ENCODE results near the gene SCGN.

The SCGN gene

DNA sequence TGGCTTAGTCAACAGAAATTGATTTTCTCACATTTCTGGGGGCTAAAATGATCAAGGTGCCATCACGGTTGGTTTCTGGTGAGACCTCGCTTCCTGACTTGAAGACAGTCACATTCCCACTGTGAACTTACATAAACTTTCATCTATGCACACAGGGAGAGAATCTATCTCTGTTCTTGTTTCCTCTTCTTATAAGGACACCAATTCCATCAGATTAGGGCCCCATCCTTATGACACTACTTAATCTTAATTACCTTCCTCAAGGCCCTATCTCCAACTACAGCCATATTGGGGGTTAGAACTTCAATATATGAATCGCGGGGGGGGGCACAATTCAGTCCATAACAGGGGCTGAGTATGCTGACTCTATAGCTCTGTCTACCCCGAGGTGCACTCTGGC lies 10.6 kb upstream of the SCGN start:
- no peak for DNase-seq

GRCh38 chr6:25641940-25642666 lies 9.9 kb upstream of the SCGN start:
- no peak for DNase-seq

- DNase-seq, result no peak
These were observed 9.2 kb upstream of the SCGN start for GRCh38 chr6:25642667-25643328.

- DNase-seq, result no peak
These were observed 6.1 kb upstream of the SCGN start for GRCh38 chr6:25645916-25646315.

GRCh38 chr6:25649611-25650010 lies 2.4 kb upstream of the SCGN start:
- DNase-seq, result no peak

DNA sequence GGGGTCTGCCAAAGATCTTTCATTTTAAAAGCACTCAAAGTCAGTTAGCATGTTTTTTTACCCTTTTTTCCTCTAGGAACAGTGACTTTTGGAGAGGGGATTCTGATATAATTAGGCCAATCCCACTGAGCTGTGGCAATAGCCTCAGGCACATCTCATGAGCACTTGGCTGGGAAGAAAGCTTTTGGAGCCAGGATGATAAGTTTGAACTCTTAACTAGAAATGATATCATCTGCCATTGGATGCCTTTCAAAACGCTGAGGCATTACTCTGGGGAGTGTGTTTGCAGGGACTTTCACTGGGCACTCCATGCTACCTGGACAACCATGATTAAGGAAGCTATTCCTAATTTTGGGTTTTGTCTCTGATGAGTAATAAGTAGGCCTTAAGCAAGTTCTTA lies 3.7 kb downstream of the SCGN start:
- DNase-seq, result no peak

GRCh38 chr6:25659633-25660368 lies 7.8 kb downstream of the SCGN start:
- DNase-seq, result no peak

GRCh38 chr6:25660512-25660911 lies 8.5 kb downstream of the SCGN start:
- DNase-seq, result no peak

GRCh38 chr6:25661129-25661779 lies 9.2 kb downstream of the SCGN start:
- no peak for DNase-seq

DNA sequence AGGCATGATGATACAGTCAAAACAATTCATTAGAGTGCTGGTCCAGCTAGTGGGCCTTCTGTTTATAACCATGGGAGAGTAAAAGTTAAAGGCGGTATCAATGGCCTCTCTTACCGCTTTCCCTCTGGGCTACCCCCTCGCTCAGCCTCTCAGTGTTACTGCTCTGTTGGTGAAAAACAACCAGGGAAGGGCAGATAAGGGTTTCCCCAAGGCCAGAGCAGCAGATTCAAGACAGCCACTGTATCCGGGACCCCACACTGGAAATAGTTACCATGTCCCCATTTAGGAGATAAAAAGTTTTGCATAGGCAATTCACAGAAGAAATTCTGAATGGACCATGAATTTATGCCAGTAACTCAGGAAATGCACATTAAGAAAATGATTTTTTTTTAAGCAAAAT lies 13.4 kb downstream of the SCGN start:
- no peak for DNase-seq

DNA sequence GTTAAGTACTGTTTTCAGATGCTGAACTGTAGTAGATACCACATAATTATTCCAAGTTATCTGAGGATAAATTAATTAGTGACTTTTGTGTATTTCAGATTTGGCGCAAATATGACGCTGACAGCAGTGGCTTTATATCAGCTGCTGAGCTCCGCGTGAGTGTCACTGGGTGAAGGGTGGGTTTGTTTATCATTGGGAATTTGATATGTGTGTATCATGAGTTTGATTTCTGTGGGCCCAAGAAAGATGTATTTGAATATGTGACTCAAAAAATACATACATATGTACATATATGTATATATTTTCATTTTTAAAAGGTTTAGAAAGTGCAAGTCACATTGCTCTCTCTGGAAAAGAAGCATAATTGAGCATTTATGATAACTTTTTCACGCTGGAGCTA lies 17.4 kb downstream of the SCGN start:
- no peak for DNase-seq

DNA sequence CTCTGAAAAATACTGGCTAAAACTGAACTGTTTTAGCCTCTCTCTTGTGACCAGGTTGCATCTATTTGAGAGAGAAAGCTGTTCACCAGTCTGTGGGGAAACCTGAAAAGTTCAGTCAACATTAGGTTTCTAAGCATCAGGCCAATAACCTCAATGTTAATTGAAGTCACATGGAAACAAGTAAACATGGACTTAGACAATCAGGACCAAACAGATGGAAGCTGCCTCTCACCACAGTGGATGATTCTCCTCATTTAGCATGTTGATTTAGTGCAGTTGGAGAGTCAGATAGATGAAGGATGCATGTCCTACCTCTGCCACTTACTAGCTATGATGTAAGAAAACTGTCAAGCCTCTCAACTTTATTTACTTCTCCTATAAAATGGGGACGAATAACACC lies 18.2 kb downstream of the SCGN start:
- DNase-seq, result no peak

GRCh38 chr6:25670793-25671513 lies 18.9 kb downstream of the SCGN start:
- DNase-seq, result no peak

DNA sequence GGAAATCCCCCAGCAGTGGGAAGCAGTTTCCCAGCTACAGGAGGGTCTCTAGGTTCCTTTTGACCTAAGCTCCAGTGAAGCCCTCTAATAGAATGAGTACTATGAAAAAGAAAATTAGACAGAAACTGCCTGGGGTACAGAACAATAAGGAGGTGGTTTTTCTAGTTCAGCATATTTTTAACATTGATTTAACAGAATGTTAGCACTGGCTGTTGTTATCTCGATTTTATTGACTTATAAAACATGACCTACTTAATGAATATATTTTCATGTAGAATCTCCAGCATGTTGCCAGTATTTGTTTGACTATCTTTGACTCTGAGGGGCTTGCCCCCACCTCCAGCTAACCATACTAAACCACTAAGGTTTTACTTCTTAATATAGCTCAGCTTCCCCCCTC lies 19.6 kb downstream of the SCGN start:
- no peak for DNase-seq

GRCh38 chr6:25675167-25675566 lies 23.2 kb downstream of the SCGN start:
- DNase-seq, result no peak

DNA sequence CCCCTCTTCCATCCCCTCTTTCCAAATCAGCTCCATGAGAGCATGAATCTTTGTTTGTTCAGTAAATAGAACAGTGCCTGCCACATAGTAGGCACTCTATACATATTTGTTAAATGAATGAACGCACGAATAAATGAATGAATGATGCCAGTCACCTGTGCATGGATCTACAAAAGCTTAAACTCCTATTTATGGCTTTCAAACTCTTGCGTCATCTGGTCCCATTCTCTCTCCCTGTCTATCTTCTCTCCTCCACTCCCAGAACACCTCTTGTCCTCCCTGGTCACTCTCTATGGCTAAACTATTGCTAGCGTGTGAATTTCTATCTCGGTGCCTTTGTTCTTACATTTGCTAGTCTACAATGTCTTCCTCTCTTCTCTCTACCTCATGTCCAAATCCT lies 24.8 kb downstream of the SCGN start:
- no peak for DNase-seq

DNA sequence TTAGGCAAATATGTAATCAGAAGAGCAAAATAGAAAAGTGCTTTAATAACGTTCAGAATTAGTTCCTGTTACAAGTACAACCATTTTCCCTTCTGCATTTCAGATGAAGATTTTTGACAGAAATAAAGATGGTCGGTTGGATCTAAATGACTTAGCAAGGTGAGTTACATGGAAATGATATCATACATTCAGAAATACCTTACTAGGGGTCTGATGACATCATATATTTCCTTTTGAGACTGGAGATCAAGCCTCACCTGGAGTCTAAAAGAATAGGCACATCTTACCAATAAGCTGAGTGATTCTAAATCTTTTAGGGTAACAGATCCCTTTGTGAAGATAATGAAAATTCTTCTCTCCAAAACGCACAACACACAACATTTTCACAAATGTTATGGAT lies 29.8 kb downstream of the SCGN start:
- DNase-seq, result no peak

DNA sequence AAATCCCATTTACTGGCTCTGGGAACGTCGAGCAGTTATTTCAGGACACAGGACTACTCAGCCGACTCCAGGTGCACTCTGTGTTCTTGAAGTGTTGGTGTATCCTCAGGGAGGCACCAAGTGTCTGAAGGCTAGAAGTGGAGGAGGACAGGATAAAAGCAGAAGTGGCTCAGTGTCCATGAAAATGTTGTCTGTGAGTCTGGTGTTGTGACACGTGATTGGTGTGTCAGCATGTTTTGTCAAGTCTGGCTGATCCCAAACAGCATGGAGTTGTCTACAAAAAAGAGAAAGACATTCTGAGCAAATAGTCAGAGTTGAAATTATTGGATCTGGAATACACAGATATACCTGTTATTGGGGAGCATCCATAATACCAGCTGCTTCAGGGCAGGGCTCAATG lies 30.3 kb downstream of the SCGN start:
- no peak for DNase-seq

DNA sequence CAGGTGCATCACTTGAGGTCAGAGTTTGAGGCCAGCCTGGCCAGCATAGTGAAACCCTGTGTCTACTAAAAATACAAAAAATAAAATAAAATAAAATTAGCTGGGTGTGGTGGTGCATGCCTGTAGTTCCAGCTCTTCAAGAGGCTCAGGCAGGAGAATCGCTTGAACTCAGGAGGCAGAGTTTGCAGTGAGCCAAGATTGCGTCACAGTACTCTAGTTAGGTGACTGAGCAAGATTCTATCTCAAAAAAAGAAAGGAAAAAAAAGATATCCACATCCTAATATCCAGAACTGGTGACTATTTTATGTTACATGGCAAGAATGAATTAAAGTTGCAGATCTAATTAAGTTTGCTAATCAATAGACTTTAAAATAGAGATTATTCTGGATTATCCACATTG lies 32.5 kb downstream of the SCGN start:
- DNase-seq, result no peak

GRCh38 chr6:25685251-25685650 lies 33.2 kb downstream of the SCGN start:
- no peak for DNase-seq

- DNase-seq, result no peak
These were observed 33.9 kb downstream of the SCGN start for GRCh38 chr6:25685896-25686295.

DNA sequence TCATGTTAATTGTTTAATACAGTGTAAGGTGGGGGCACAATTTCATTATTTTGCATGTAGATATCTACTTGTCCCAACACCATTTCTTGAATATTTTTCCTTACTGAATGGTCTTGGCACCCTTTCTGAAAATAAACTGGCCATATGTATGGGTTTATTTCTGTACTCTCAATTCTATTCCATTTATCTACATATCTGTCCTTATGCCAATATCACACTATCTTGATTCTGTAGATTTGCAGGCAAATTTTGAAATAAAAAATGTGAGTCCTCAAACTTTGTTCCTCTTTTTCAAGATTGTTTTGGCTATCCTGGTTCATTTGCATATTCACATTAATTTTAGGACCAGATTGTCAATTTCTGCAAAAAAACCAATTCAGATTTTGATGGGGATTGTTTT lies 34.8 kb downstream of the SCGN start:
- no peak for DNase-seq

- DNase-seq, result no peak
These were observed 38.0 kb downstream of the SCGN start for GRCh38 chr6:25689966-25690365.

All from GDM1 (cell line).